H9 (cell line): ENCODE results near the gene ABCF2. TPM values are rescaled to one million over a fixed set of nuclear protein-coding genes. Genes with fewer than 3 reads are reported as not detected.
A peak's percentile ranks its signal among the peaks of the same experiment; 100 is the strongest.

Experiments used
- DNase-seq: peaks from one replicate; pipeline ENCODE4 v3.0.0-alpha.2; 2017
- H2AFZ ChIP-seq: one replicate; pipeline ENCODE4 v1.6.1; 2013; ENCODE audit warnings: mild to moderate bottlenecking, low read length, control low read depth, moderate library complexity
- H2AK5ac ChIP-seq: 2 replicates; pipeline ENCODE4 v1.6.1; 2013; ENCODE audit warnings: low read length, control low read depth, mixed read lengths; ENCODE audit not compliant: insufficient read length
- H2BK120ac ChIP-seq: one replicate; pipeline ENCODE4 v1.6.1; 2013; ENCODE audit warnings: low read depth, mild to moderate bottlenecking, low read length, control low read depth, inconsistent platforms; ENCODE audit not compliant: poor library complexity, severe bottlenecking
- H2BK12ac ChIP-seq: 2 replicates; pipeline ENCODE4 v1.6.1; 2013; ENCODE audit warnings: low read length, control low read depth, mixed read lengths, low read depth; ENCODE audit not compliant: insufficient read length
- H2BK15ac ChIP-seq: 2 replicates; pipeline ENCODE4 v1.6.1; 2013; ENCODE audit warnings: low read depth, low read length, control low read depth
- H2BK20ac ChIP-seq: one replicate; pipeline ENCODE4 v1.6.1; 2013; ENCODE audit warnings: low read depth, mild to moderate bottlenecking, low read length, control low read depth, inconsistent platforms; ENCODE audit not compliant: poor library complexity, severe bottlenecking
- H2BK5ac ChIP-seq: 2 replicates; pipeline ENCODE4 v1.6.1; 2013; ENCODE audit warnings: low read length, control low read depth, mixed read lengths; ENCODE audit not compliant: insufficient read length
- H3K14ac ChIP-seq: 2 replicates; pipeline ENCODE4 v1.6.1; 2013; ENCODE audit warnings: low read length, control low read depth; ENCODE audit not compliant: insufficient read depth
- H3K18ac ChIP-seq: 2 replicates; pipeline ENCODE4 v1.6.1; 2013; ENCODE audit warnings: low read depth, mild to moderate bottlenecking, mixed read lengths, low read length, control low read depth; ENCODE audit not compliant: insufficient read length
- H3K23ac ChIP-seq: 2 replicates; pipeline ENCODE4 v1.6.1; 2013; ENCODE audit warnings: low read length, control low read depth, mixed read lengths, low read depth; ENCODE audit not compliant: insufficient read length
- H3K23me2 ChIP-seq: 2 replicates; pipeline ENCODE4 v1.6.1; 2013; ENCODE audit warnings: low read depth, mild to moderate bottlenecking, mixed read lengths, low read length, control low read depth; ENCODE audit not compliant: insufficient read length, poor library complexity, severe bottlenecking
- H3K27ac ChIP-seq: 2 replicates; pipeline ENCODE4 v1.5.1; 2013; ENCODE audit warnings: low read length, control low read depth, mixed read lengths, low read depth; ENCODE audit not compliant: insufficient read length
- H3K27me3 ChIP-seq: 2 replicates; pipeline ENCODE4 v1.6.1; 2013; ENCODE audit warnings: low read length, control low read depth, inconsistent platforms; ENCODE audit not compliant: insufficient read depth
- H3K4ac ChIP-seq: 2 replicates; pipeline ENCODE4 v1.6.1; 2013; ENCODE audit warnings: low read depth, mild to moderate bottlenecking, control low read depth, inconsistent platforms, low read length, moderate library complexity
- H3K4me1 ChIP-seq: 2 replicates; pipeline ENCODE4 v1.6.1; 2013; ENCODE audit warnings: low read length, control low read depth, inconsistent platforms; ENCODE audit not compliant: insufficient read depth
- H3K4me2 ChIP-seq: 2 replicates; pipeline ENCODE4 v1.6.1; 2013; ENCODE audit warnings: low read length, control low read depth, mixed read lengths; ENCODE audit not compliant: insufficient read length, insufficient read depth
- H3K56ac ChIP-seq: 2 replicates; pipeline ENCODE4 v1.6.1; 2013; ENCODE audit warnings: low read depth, mild to moderate bottlenecking, mixed read lengths, low read length, control low read depth; ENCODE audit not compliant: insufficient read length
- H3K79me1 ChIP-seq: 2 replicates; pipeline ENCODE4 v1.6.1; 2013; ENCODE audit warnings: low read depth, mild to moderate bottlenecking, moderate library complexity, low read length, control low read depth, inconsistent platforms; ENCODE audit not compliant: insufficient read depth, poor library complexity, severe bottlenecking
- H3K79me2 ChIP-seq: 2 replicates; pipeline ENCODE4 v1.6.1; 2013; ENCODE audit warnings: low read length, control low read depth, inconsistent platforms; ENCODE audit not compliant: insufficient read depth
- H3K9ac ChIP-seq: 2 replicates; pipeline ENCODE4 v1.6.1; 2013; ENCODE audit warnings: low read length, control low read depth, mixed read lengths; ENCODE audit not compliant: insufficient read length; ENCODE audit errors: extremely low read depth
- H3K9me3 ChIP-seq: one replicate; pipeline ENCODE4 v1.6.1; 2013; ENCODE audit warnings: low read depth, low read length, inconsistent platforms; ENCODE audit not compliant: control insufficient read depth
- H3T11ph ChIP-seq: one replicate; pipeline ENCODE4 v1.6.1; 2013; ENCODE audit warnings: mild to moderate bottlenecking, low read length, control low read depth, inconsistent platforms
- H4K20me1 ChIP-seq: one replicate; pipeline ENCODE4 v1.6.1; 2013; ENCODE audit not compliant: control insufficient read depth, insufficient read length, insufficient read depth
- H4K5ac ChIP-seq: 2 replicates; pipeline ENCODE4 v1.6.1; 2013; ENCODE audit warnings: low read depth, mild to moderate bottlenecking, mixed read lengths, low read length, control low read depth; ENCODE audit not compliant: insufficient read length
- H4K8ac ChIP-seq: replicated peaks from 2 replicates; pipeline ENCODE4 v1.6.1; 2013; ENCODE audit warnings: low read length, control low read depth, mixed read lengths, low read depth; ENCODE audit not compliant: insufficient read length
- H4K91ac ChIP-seq: 2 replicates; pipeline ENCODE4 v1.6.1; 2013; ENCODE audit warnings: low read depth, mild to moderate bottlenecking, moderate library complexity, mixed read lengths, low read length, control low read depth; ENCODE audit not compliant: insufficient read length
- H3K27ac Mint-ChIP-seq, 3 experiments: 2 replicates in 2 of 3; 3 replicates in 1 of 3; pipeline ENCODE4 v1.8.0; 2020 to 2021; ENCODE audit warnings: mixed read lengths in 3 of 3, mild to moderate bottlenecking in 1 of 3, moderate library complexity in 1 of 3
- H3K27me3 Mint-ChIP-seq: 2 replicates; pipeline ENCODE4 v1.8.0; 2021; ENCODE audit warnings: low read depth, mild to moderate bottlenecking, moderate library complexity, mixed read lengths
- H3K36me3 Mint-ChIP-seq, 3 experiments: 2 replicates in 2 of 3; 3 replicates in 1 of 3; pipeline ENCODE4 v1.8.0; 2020 to 2021; ENCODE audit warnings: low read depth in 3 of 3, mixed read lengths in 3 of 3; ENCODE audit not compliant: insufficient read depth in 1 of 3
- H3K4me1 Mint-ChIP-seq, 2 experiments: 2 replicates each; pipeline ENCODE4 v1.8.0; 2020; ENCODE audit warnings: mixed read lengths in 2 of 2
- H3K4me3 Mint-ChIP-seq, 2 experiments: 2 replicates in 1 of 2; 3 replicates in 1 of 2; pipeline ENCODE4 v1.8.0; 2020 to 2021; ENCODE audit warnings: mild to moderate bottlenecking in 2 of 2, mixed read lengths in 2 of 2, moderate library complexity in 1 of 2
- H3K9me3 Mint-ChIP-seq, 2 experiments: 2 replicates in 1 of 2; 3 replicates in 1 of 2; pipeline ENCODE4 v1.8.0; 2020; ENCODE audit warnings: mild to moderate bottlenecking in 2 of 2, mixed read lengths in 2 of 2, moderate library complexity in 1 of 2
- WGBS: extraction: QIAGEN DNeasy Blood & Tissue Kit; methylation state at CpG from one replicate; pipeline ENCODE4 v1.1.7; 2013; ENCODE audit warnings: missing lambda C conversion rate, low lambda C conversion rate, mixed read lengths; ENCODE audit not compliant: insufficient read length; ENCODE audit errors: extremely low coverage; 5-methylcytosine and 5-hydroxymethylcytosine counted together
- total RNA-seq: library from RNA; stranded (reverse); gene quantifications from 2 replicates; pipeline ENCODE4 v1.2.1, GENCODE V29; 2021
- TF ChIP-seq, protein P1 (sequence below): fragments of 200-600 bp; sonication (generic); conservative IDR thresholded peaks from 3 replicates; pipeline ENCODE4 v1.8.0; 2021; ENCODE audit warnings: antibody characterized with exemption, mild to moderate bottlenecking

Gene ABCF2
- total RNA-seq, 1 experiment from 2014 or later = 70.1 TPM

DNA sequence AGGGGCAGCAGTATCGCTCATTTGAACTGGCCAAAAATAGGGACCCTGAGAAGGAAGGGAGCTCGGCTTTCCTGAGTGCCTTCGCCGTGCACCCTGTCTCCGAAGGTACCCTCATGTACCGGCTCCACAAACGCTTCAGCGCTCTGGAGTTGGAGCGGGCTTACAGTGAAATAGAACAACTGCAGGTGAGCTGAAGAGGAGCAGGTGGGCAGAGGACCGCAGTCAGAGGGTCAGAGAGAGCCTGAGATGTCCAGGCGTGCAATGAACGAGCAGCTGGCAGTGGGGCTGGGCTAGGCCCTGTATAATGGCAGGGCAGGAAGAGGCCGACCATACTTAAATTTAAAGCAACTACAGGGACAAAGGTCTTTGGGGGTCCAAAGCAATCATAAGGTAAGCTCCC is 9.4 kb upstream of the ABCF2 start:
- Histone ChIP-seq H4K20me1 (no peaks in the 10 kb centered on the region), H3K4ac (no peak overlapping the region), H3K4me1 (no peaks in the 10 kb centered on the region; the same call in 1 of the 2 replicates), H3K23ac (no peak overlapping the region), H4K8ac (no peak overlapping the region), H3K9ac (no peak overlapping the region), H2BK120ac (no peak overlapping the region), H3K9me3 (no peaks in the 10 kb centered on the region), H3K79me1 (no peaks in the 10 kb centered on the region), H2BK12ac (no peak overlapping the region), H3K14ac (no peak overlapping the region), H3K27me3 (no peaks in the 10 kb centered on the region), H3K18ac (no peak overlapping the region), H2BK15ac (no peak overlapping the region), H3K27ac (no peak overlapping the region), H3K4me2 (no peak overlapping the region), H4K5ac (no peak overlapping the region), H2BK20ac (no peak overlapping the region), H3K79me2 (peaks cover 6% of the 10 kb centered on the region; the same call in 1 of the 2 replicates), H2AK5ac (no peak overlapping the region), H2AFZ (no peak overlapping the region), H3K23me2 (peaks cover 9% of the 10 kb centered on the region), H3K56ac (no peak overlapping the region), H4K91ac (no peak overlapping the region), H2BK5ac (no peak overlapping the region), H3T11ph (no peak overlapping the region)
- no CpG with 5 or more reads among the region's 13 CpGs for WGBS
- Mint-ChIP-seq H3K9me3 (no peaks in the 10 kb centered on the region), H3K27ac (peak overlapping the region in 1 of 3 experiments; percentile 13; a peak in 1 of 7 replicates), H3K36me3 (peaks cover 3 to 27% (median 19%) of the 10 kb centered on the region in 3 experiments; a peak in 6 of 7 replicates), H3K4me1 (peaks cover 17% of the 10 kb centered on the region in 2 experiments), H3K4me3 (no peak overlapping the region), H3K27me3 (no peaks in the 10 kb centered on the region)
- TF ChIP-seq, protein P1, sequence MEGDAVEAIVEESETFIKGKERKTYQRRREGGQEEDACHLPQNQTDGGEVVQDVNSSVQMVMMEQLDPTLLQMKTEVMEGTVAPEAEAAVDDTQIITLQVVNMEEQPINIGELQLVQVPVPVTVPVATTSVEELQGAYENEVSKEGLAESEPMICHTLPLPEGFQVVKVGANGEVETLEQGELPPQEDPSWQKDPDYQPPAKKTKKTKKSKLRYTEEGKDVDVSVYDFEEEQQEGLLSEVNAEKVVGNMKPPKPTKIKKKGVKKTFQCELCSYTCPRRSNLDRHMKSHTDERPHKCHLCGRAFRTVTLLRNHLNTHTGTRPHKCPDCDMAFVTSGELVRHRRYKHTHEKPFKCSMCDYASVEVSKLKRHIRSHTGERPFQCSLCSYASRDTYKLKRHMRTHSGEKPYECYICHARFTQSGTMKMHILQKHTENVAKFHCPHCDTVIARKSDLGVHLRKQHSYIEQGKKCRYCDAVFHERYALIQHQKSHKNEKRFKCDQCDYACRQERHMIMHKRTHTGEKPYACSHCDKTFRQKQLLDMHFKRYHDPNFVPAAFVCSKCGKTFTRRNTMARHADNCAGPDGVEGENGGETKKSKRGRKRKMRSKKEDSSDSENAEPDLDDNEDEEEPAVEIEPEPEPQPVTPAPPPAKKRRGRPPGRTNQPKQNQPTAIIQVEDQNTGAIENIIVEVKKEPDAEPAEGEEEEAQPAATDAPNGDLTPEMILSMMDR = no peak
- DNase-seq = no peak
